Loucy (cell line): ENCODE data around the gene M1AP.

Source experiments
- H2AFZ ChIP-seq: fragments of 200-600 bp; sonication (generic); 2 replicates; pipeline ENCODE4 v1.6.0; 2016; ENCODE audit warnings: antibody characterized with exemption, mild to moderate bottlenecking, low read length, moderate library complexity
- H3F3A ChIP-seq: fragments of 200-600 bp; 2 replicates; pipeline ENCODE4 v1.6.0; 2016; ENCODE audit warnings: antibody characterized with exemption, low read depth, mild to moderate bottlenecking
- H3K27me3 ChIP-seq: fragments of 200-600 bp; sonication (generic); 2 replicates; pipeline ENCODE4 v1.6.1; 2014; ENCODE audit warnings: low read length, mild to moderate bottlenecking; ENCODE audit not compliant: insufficient read depth, poor library complexity, severe bottlenecking
- H3K36me3 ChIP-seq: fragments of 200-600 bp; sonication (generic); 2 replicates; pipeline ENCODE4 v1.6.1; 2016; ENCODE audit warnings: low read length; ENCODE audit not compliant: insufficient read depth
- H3K4me1 ChIP-seq: fragments of 200-600 bp; sonication (generic); 2 replicates; pipeline ENCODE4 v1.5.1; 2014; ENCODE audit warnings: low read length, mild to moderate bottlenecking; ENCODE audit not compliant: insufficient read depth, poor library complexity, severe bottlenecking
- H3K4me2 ChIP-seq: fragments of 200-600 bp; sonication (generic); 2 replicates; pipeline ENCODE4 v1.6.0; 2014; ENCODE audit warnings: antibody characterized with exemption, low read length, low read depth, mild to moderate bottlenecking; ENCODE audit not compliant: poor library complexity, severe bottlenecking
- H3K4me3 ChIP-seq: fragments of 200-600 bp; sonication (generic); 2 replicates; pipeline ENCODE4 v1.5.1; 2014; ENCODE audit warnings: low read length, mild to moderate bottlenecking, mixed read lengths; ENCODE audit not compliant: poor library complexity, severe bottlenecking
- H3K79me2 ChIP-seq: fragments of 200-600 bp; sonication (generic); 2 replicates; pipeline ENCODE4 v1.6.1; 2014; ENCODE audit warnings: low read length; ENCODE audit not compliant: insufficient read depth
- H3K9ac ChIP-seq: fragments of 200-600 bp; sonication (generic); 2 replicates; pipeline ENCODE4 v1.6.0; 2014; ENCODE audit warnings: mild to moderate bottlenecking, low read depth, low read length, moderate library complexity; ENCODE audit not compliant: poor library complexity, severe bottlenecking
- H3K9me2 ChIP-seq: fragments of 200-600 bp; sonication (generic); replicated peaks from 2 replicates; pipeline ENCODE4 v1.6.1; 2016; ENCODE audit warnings: low read depth, low read length, mixed read lengths
- H3K9me3 ChIP-seq: fragments of 200-600 bp; sonication (generic); 2 replicates; pipeline ENCODE4 v1.6.1; 2014; ENCODE audit warnings: mild to moderate bottlenecking, antibody characterized with exemption, low read length, low read depth; ENCODE audit not compliant: insufficient read depth
- H4K20me1 ChIP-seq: fragments of 200-600 bp; sonication (generic); 2 replicates; pipeline ENCODE4 v1.6.0; 2014; ENCODE audit warnings: antibody characterized with exemption, low read length, mild to moderate bottlenecking; ENCODE audit not compliant: insufficient read depth, poor library complexity, severe bottlenecking
- EZH2phosphoT487 ChIP-seq: fragments of 200-600 bp; IDR thresholded peaks from 2 replicates; pipeline ENCODE4 v1.6.1; 2018; ENCODE audit warnings: antibody characterized with exemption, mild to moderate bottlenecking, moderate library complexity, borderline replicate concordance
- TF ChIP-seq, protein P1 (sequence below): fragments of 200-600 bp; sonication (generic); conservative IDR thresholded peaks from 2 replicates; pipeline ENCODE4 v1.5.1; 2014; ENCODE audit warnings: mild to moderate bottlenecking, antibody characterized with exemption, low read length

M1AP gene

GRCh38 chr2:74551942-74552913 is 95.9 kb downstream of the M1AP start:
- Histone ChIP-seq H3K27me3 (no peaks in the 10 kb centered on the region), H3K9ac (no peak overlapping the region)

GRCh38 chr2:74551530-74551929 is 96.6 kb downstream of the M1AP start:
- H3K4me2 ChIP-seq = no peak overlapping the region
- H3K9me3 ChIP-seq = no peaks in the 10 kb centered on the region
- H3K36me3 ChIP-seq = no peaks in the 10 kb centered on the region
- no peak for TF ChIP-seq EZH2phosphoT487
- TF ChIP-seq, protein P1, sequence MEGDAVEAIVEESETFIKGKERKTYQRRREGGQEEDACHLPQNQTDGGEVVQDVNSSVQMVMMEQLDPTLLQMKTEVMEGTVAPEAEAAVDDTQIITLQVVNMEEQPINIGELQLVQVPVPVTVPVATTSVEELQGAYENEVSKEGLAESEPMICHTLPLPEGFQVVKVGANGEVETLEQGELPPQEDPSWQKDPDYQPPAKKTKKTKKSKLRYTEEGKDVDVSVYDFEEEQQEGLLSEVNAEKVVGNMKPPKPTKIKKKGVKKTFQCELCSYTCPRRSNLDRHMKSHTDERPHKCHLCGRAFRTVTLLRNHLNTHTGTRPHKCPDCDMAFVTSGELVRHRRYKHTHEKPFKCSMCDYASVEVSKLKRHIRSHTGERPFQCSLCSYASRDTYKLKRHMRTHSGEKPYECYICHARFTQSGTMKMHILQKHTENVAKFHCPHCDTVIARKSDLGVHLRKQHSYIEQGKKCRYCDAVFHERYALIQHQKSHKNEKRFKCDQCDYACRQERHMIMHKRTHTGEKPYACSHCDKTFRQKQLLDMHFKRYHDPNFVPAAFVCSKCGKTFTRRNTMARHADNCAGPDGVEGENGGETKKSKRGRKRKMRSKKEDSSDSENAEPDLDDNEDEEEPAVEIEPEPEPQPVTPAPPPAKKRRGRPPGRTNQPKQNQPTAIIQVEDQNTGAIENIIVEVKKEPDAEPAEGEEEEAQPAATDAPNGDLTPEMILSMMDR = no peak
- H3K79me2 ChIP-seq = peaks cover 26% of the 10 kb centered on the region
- H3K27me3 ChIP-seq = no peaks in the 10 kb centered on the region
- no peaks in the 10 kb centered on the region for H3F3A ChIP-seq
- peaks cover 9% of the 10 kb centered on the region for H4K20me1 ChIP-seq
- no peaks in the 10 kb centered on the region for H3K9me2 ChIP-seq
- peaks cover 31% of the 10 kb centered on the region for H3K4me1 ChIP-seq
- H3K9ac ChIP-seq = no peak overlapping the region
- no peak overlapping the region for H2AFZ ChIP-seq
- H3K4me3 ChIP-seq = no peak overlapping the region

More at GRCh38 chr2:74551942-74552913, 95.9 kb downstream of the M1AP start:
- Histone ChIP-seq H3K4me3 (no peak overlapping the region), H3K79me2 (peaks cover 26% of the 10 kb centered on the region), H3K9me3 (no peaks in the 10 kb centered on the region), H3K4me1 (peaks cover 37% of the 10 kb centered on the region), H4K20me1 (peaks cover 9% of the 10 kb centered on the region), H2AFZ (no peak overlapping the region), H3K36me3 (no peaks in the 10 kb centered on the region), H3K9me2 (no peaks in the 10 kb centered on the region), H3K4me2 (no peak overlapping the region), H3F3A (no peaks in the 10 kb centered on the region)
- no peak for TF ChIP-seq EZH2phosphoT487
- TF ChIP-seq, protein P1 = no peak

GRCh38 chr2:74550231-74550630 is 97.9 kb downstream of the M1AP start:
- Histone ChIP-seq H3K4me1 (peaks cover 18% of the 10 kb centered on the region), H3K79me2 (peaks cover 13% of the 10 kb centered on the region)
- TF ChIP-seq, protein P1 = no peak
- no peak for TF ChIP-seq EZH2phosphoT487

More at GRCh38 chr2:74550231-74550630, 97.9 kb downstream of the M1AP start:
- no peak overlapping the region for H3K4me3 ChIP-seq
- H4K20me1 ChIP-seq = peaks cover 3% of the 10 kb centered on the region
- H3K4me2 ChIP-seq = no peak overlapping the region
- no peaks in the 10 kb centered on the region for H3K9me2 ChIP-seq
- no peaks in the 10 kb centered on the region for H3K27me3 ChIP-seq
- no peaks in the 10 kb centered on the region for H3F3A ChIP-seq
- H2AFZ ChIP-seq = no peak overlapping the region
- H3K9ac ChIP-seq = no peak overlapping the region
- H3K36me3 ChIP-seq = no peaks in the 10 kb centered on the region
- no peaks in the 10 kb centered on the region for H3K9me3 ChIP-seq
